Measurements from ENCODE around the gene CNKSR3. TPM values are rescaled to one million over a fixed set of nuclear protein-coding genes. Genes with fewer than 3 reads are reported as not detected.

The CNKSR3 gene
- total RNA-seq, 1 experiment from 2014 or later: 5.6 TPM

- no peak for DNase-seq (ENCODE audit: low read depth)
Observed at GRCh38 chr6:154352898-154353585, 157.4 kb downstream of the CNKSR3 start.

GRCh38 chr6:154350293-154350692 lies 160.2 kb downstream of the CNKSR3 start:
- no peak for DNase-seq (ENCODE audit: low read depth)

DNA sequence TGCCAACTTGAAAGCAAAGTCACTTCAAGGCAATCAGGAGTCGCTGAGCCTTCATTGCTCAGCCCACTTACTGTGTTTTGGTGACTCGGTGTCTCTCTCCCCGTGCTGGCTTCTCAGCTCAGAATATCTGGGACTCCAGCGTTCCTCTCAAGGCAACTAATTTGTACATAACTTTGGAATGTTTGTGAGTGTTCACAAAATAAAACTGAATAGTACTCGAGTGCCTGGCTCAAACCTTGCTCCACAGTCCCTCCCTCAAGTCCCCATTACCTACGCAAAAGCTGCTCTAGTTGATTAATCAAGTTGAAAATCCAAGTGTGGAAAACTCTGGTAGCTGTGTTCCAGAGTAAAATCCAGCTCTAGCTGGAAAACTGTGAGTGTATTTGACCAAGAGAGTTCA lies 162.5 kb downstream of the CNKSR3 start:
- DNase-seq (ENCODE audit: low read depth): no peak

GRCh38 chr6:154345811-154346210 lies 164.7 kb downstream of the CNKSR3 start:
- no peak for DNase-seq (ENCODE audit: low read depth)

GRCh38 chr6:154343473-154344308 lies 166.8 kb downstream of the CNKSR3 start:
- peak; percentile 34 for DNase-seq (ENCODE audit: low read depth)

DNA sequence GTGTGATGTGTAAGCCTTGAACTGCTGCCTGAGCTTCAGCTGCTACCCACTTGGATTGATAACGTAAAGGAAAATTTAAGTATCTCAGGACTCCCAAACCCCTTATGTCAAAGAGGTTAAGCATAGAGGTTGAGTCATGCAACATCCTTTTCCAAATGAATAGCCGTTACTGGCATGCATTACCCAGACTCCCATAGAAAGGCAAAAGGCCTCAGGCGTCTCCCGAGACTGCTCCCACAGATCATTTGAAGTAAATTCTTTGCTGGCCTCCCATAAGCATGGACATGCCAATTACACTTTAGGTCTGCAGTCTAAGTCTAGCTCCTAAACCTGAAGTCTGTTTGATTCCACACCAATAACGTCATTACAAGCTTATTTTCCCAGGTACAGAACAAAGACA lies 168.6 kb downstream of the CNKSR3 start:
- no peak for DNase-seq (ENCODE audit: low read depth)

- DNase-seq (ENCODE audit: low read depth): no peak
Observed at GRCh38 chr6:154341336-154341735, 169.1 kb downstream of the CNKSR3 start.

Other genes starting within 250 kb of the CNKSR3 start
- not detected in 2 replicates for gene IPCEF1, start 153.9 kb downstream of the CNKSR3 start, total RNA-seq (2014; rRNA removed)
- 25.8 and 30.7 TPM in 2 replicates for gene SCAF8, start 222.7 kb upstream of the CNKSR3 start, total RNA-seq (2014; rRNA removed)

All from LHCN-M2 (cell line).